Osteocyte (in vitro differentiated cells): ENCODE measurements around the gene TMEM266. TPM values are rescaled to one million over a fixed set of nuclear protein-coding genes. Genes with fewer than 3 reads are reported as not detected.

Source experiments
- DNase-seq: peaks from one replicate; pipeline ENCODE4 v3.0.0; 2021; ENCODE audit warnings: mixed read lengths; ENCODE audit not compliant: unreplicated experiment; ENCODE audit errors: extremely low spot score
- H3K27ac Mint-ChIP-seq: one replicate; pipeline ENCODE4 v1.8.0; 2021; ENCODE audit warnings: mild to moderate bottlenecking, mixed read lengths; ENCODE audit not compliant: unreplicated experiment
- H3K27me3 Mint-ChIP-seq: one replicate; pipeline ENCODE4 v1.8.0; 2021; ENCODE audit warnings: mixed read lengths; ENCODE audit not compliant: unreplicated experiment
- H3K36me3 Mint-ChIP-seq: one replicate; pipeline ENCODE4 v1.8.0; 2021; ENCODE audit warnings: mixed read lengths; ENCODE audit not compliant: unreplicated experiment
- H3K4me1 Mint-ChIP-seq: one replicate; pipeline ENCODE4 v1.8.0; 2021; ENCODE audit warnings: mixed read lengths; ENCODE audit not compliant: unreplicated experiment
- H3K4me3 Mint-ChIP-seq: one replicate; pipeline ENCODE4 v1.8.0; 2021; ENCODE audit warnings: mild to moderate bottlenecking, moderate library complexity, mixed read lengths; ENCODE audit not compliant: unreplicated experiment
- H3K9me3 Mint-ChIP-seq: one replicate; pipeline ENCODE4 v1.8.0; 2021; ENCODE audit warnings: mixed read lengths; ENCODE audit not compliant: unreplicated experiment
- total RNA-seq: library from RNA; stranded (reverse); gene quantifications from 2 replicates; pipeline ENCODE4 v1.2.1, GENCODE V29; 2021
- TF ChIP-seq, protein P1 (sequence below): fragments of 200-600 bp; sonication (generic); IDR thresholded peaks from 2 replicates; pipeline ENCODE4 v1.5.0; 2021; ENCODE audit warnings: antibody characterized with exemption, mild to moderate bottlenecking, moderate library complexity

The TMEM266 gene
- total RNA-seq, 1 donor from 2014 or later: not detected

DNA sequence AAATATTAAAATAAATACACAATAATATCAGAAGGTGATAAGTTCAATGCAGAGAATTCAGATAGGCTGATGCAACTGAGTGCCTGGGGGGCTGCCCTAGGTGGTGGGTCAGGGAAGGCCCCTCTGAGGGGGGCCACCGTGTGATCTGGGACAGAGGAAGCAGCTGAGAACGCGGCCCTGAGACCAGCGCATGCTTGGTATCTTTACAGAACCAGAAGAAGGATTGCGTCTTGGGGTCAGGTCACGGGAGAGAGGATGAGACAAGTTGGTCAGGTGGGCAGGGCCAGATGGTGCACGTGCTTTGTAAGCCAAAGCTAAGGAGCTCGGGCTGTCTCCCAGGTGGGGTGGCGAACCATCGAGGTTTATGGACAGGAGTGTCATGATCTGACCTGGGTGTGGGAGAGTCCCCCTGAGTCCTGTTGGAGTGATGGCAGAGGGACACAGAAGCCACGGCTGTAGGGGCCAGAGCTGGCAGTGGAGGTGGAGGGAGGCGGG is 130.3 kb downstream of the TMEM266 start:
- no peaks in the 10 kb centered on the region for H3K36me3 Mint-ChIP-seq
- H3K27me3 Mint-ChIP-seq: peaks cover 19% of the 10 kb centered on the region
- H3K9me3 Mint-ChIP-seq: no peaks in the 10 kb centered on the region
- no peak overlapping the region for H3K27ac Mint-ChIP-seq
- TF ChIP-seq, protein P1, sequence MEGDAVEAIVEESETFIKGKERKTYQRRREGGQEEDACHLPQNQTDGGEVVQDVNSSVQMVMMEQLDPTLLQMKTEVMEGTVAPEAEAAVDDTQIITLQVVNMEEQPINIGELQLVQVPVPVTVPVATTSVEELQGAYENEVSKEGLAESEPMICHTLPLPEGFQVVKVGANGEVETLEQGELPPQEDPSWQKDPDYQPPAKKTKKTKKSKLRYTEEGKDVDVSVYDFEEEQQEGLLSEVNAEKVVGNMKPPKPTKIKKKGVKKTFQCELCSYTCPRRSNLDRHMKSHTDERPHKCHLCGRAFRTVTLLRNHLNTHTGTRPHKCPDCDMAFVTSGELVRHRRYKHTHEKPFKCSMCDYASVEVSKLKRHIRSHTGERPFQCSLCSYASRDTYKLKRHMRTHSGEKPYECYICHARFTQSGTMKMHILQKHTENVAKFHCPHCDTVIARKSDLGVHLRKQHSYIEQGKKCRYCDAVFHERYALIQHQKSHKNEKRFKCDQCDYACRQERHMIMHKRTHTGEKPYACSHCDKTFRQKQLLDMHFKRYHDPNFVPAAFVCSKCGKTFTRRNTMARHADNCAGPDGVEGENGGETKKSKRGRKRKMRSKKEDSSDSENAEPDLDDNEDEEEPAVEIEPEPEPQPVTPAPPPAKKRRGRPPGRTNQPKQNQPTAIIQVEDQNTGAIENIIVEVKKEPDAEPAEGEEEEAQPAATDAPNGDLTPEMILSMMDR: no peak
- peak overlapping the region; percentile 1 for H3K4me3 Mint-ChIP-seq
- peaks cover 5% of the 10 kb centered on the region for H3K4me1 Mint-ChIP-seq
- no peak for DNase-seq

DNA sequence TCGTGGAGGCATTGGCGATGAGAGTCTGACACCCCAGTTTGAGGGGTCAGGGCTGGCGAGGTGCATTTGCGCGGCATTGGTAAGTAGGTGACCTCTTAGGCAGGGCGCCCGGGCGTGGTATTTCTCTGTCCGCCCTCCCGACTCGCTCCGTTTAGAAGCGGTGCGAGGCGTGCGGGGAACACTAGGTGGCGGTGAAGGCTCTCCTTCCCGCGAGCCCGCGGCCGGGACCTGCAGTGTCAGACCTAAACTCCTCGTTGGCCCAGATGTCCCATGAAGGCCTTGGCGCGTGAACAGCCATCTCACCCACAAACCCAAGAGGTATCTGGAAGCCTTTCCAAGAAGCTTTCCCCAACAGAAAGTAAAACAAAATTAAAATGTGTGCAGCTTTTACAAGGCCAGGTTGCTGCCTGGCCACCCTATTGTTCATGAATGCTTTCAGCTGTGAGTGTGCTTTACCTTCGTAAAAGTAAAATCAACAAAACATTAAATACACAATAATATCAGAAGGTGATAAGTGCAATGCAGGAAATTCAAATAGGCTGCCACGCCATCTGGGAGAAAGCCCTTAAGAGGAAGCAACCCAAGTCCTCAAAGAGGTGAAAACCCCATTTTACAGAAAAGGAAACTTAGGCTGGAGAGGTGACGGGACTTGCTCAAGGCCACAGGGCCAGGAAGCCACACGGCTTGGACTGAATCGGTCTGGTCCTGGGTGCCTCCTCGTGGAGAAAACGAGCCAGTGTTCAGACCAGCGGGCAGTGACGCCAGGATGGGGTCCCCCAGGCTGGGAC is 131.2 kb downstream of the TMEM266 start:
- Mint-ChIP-seq H3K36me3 (no peaks in the 10 kb centered on the region), H3K4me1 (peaks cover 5% of the 10 kb centered on the region), H3K27me3 (peaks cover 19% of the 10 kb centered on the region), H3K9me3 (no peaks in the 10 kb centered on the region), H3K4me3 (peak overlapping the region; percentile 30), H3K27ac (no peak overlapping the region)
- DNase-seq: peak; percentile 91
- TF ChIP-seq, protein P1: peak; percentile 94

DNA sequence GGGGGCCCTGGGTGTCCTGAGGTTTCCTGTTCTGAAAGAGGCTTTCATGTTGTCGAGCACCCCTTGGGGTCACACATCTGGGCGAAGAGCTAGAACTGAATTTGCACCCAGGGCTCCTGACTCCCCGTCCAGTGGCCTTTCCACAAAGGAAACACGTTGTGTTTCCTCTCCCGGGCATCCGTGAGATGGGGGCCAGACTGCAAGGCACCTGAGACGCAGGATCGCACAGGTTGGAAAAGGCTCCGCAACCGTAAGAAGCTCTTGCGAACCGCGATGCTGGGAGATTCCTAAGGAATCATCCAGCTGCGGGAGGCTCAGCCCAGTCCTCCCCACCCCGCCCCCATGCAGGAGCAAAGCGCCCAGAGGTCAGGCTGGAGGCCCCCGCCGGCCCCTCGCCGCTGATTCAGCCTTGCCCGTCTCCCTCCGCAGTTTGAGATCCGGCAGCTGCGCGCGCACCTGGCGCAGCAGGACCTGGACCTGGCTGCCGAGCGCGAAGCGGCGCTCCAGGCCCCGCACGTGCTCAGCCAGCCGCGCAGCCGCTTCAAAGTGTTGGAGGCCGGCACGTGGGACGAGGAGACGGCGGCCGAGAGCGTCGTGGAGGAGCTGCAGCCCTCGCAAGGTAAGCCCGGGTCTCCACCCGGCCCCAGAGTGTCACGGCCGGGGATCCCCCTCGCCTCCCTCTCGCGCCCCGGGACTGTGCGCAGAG is 131.9 kb downstream of the TMEM266 start:
- peaks cover 19% of the 10 kb centered on the region for H3K27me3 Mint-ChIP-seq
- no peaks in the 10 kb centered on the region for H3K9me3 Mint-ChIP-seq
- TF ChIP-seq, protein P1: no peak
- H3K27ac Mint-ChIP-seq: no peak overlapping the region
- H3K4me3 Mint-ChIP-seq: no peak overlapping the region
- no peaks in the 10 kb centered on the region for H3K36me3 Mint-ChIP-seq
- DNase-seq: no peak
- H3K4me1 Mint-ChIP-seq: peaks cover 12% of the 10 kb centered on the region

DNA sequence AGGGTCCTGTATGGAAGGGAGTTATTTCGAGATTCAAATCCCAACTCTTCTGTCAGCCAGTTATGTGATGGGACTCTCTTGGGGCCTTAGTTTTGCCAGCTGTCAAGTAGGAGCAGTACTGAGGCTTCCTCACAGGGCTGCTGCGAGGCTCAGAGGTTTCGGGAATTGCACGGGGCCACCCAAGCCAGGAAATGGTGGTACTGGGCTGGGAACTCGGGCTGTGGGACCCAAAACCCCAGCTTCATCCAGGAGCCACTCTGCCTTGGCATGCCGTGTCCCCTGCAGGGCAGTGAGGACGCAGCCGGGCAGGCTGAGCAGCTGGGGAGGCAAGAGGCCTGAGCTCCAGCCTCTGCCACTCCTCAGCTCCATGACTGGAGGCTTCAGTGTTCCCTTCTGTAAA is 132.9 kb downstream of the TMEM266 start:
- TF ChIP-seq, protein P1: no peak
- peaks cover 19% of the 10 kb centered on the region for H3K27me3 Mint-ChIP-seq
- H3K27ac Mint-ChIP-seq: no peak overlapping the region
- H3K9me3 Mint-ChIP-seq: no peaks in the 10 kb centered on the region
- H3K4me3 Mint-ChIP-seq: no peak overlapping the region
- H3K4me1 Mint-ChIP-seq: peaks cover 22% of the 10 kb centered on the region
- no peak for DNase-seq
- no peaks in the 10 kb centered on the region for H3K36me3 Mint-ChIP-seq

DNA sequence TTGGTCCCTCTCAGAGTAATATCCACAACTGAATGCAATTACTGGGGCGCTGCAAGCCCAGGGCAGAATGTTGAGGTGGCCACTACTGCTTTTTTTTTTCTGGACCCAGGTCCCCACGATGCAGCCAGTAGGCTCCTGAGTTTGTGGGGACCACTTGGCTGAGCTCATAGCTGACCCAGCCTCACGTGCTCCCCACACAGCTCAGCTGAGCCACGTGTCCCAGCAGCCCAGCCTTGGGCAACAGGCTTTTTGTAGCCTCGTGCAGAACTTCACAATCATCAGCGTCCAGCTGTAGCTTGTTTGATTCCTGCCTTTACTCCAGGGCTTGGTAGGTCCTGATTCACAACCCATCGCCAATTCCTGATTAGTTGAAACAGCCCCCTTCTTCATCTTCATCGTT is 134.1 kb downstream of the TMEM266 start:
- Mint-ChIP-seq H3K9me3 (no peaks in the 10 kb centered on the region), H3K27me3 (peaks cover 13% of the 10 kb centered on the region), H3K4me1 (peaks cover 25% of the 10 kb centered on the region), H3K27ac (no peak overlapping the region), H3K4me3 (no peak overlapping the region), H3K36me3 (no peaks in the 10 kb centered on the region)
- DNase-seq: no peak
- TF ChIP-seq, protein P1: no peak
